Measurements from ENCODE around the gene XPC.

XPC gene

DNA sequence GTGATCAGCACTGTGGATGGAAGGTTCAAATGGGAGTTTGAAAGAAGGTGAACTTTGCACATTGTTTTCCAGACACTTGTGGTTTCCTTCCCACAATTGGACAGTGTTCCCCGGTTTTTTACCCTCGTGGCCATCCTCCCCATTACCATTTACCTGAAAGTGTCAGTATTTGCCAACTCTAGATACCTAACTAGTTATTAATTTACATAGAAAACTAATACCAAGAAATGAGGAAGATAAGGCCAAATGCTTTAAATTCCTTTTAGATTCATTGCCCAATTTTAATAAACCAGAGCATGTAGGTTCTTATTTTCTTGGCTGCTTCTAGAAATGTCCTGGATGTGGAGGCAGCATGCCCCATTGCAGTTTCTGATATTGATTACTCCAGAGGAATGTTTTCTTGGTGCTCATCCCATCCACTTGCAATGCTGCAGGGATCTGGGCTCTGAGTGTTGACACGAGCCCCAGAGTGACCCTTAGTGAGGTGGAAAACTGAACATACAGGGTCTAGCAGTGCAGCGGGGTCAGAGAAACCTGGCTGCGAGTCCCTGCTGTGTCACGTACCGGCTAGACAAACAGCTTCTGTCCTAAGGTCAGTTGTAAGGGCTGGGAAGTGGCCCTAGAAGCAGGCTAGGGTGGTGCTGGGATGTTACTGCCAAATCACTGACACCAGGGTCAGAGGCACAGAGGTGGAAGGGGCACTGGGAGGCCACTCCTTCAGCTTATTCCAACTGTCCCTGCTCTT is 23.7 kb upstream of the XPC start:
- H3K4me3 ChIP-seq (ENCODE audit: low read depth, low read length): no peak overlapping the region
- DNase-seq (ENCODE audit: low read depth): no peak
- TF ChIP-seq, protein P1, sequence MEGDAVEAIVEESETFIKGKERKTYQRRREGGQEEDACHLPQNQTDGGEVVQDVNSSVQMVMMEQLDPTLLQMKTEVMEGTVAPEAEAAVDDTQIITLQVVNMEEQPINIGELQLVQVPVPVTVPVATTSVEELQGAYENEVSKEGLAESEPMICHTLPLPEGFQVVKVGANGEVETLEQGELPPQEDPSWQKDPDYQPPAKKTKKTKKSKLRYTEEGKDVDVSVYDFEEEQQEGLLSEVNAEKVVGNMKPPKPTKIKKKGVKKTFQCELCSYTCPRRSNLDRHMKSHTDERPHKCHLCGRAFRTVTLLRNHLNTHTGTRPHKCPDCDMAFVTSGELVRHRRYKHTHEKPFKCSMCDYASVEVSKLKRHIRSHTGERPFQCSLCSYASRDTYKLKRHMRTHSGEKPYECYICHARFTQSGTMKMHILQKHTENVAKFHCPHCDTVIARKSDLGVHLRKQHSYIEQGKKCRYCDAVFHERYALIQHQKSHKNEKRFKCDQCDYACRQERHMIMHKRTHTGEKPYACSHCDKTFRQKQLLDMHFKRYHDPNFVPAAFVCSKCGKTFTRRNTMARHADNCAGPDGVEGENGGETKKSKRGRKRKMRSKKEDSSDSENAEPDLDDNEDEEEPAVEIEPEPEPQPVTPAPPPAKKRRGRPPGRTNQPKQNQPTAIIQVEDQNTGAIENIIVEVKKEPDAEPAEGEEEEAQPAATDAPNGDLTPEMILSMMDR (IDR thresholded peaks at IDR 0.05; ENCODE audit: insufficient read depth, low read depth, low read length, missing control alignments): no peak

GRCh38 chr3:14200841-14201240 is 22.4 kb upstream of the XPC start:
- DNase-seq (ENCODE audit: low read depth): no peak
- H3K4me3 ChIP-seq (ENCODE audit: low read depth, low read length): no peak overlapping the region
- TF ChIP-seq, protein P1 (IDR thresholded peaks at IDR 0.05; ENCODE audit: insufficient read depth, low read depth, low read length, missing control alignments): no peak

- TF ChIP-seq, protein P1 (IDR thresholded peaks at IDR 0.05; ENCODE audit: insufficient read depth, low read depth, low read length, missing control alignments): no peak
- no peak overlapping the region for H3K4me3 ChIP-seq (ENCODE audit: low read depth, low read length)
- DNase-seq (ENCODE audit: low read depth): no peak
Observed at GRCh38 chr3:14200276-14200675, 21.9 kb upstream of the XPC start.

GRCh38 chr3:14199641-14200040 is 21.2 kb upstream of the XPC start:
- TF ChIP-seq, protein P1 (IDR thresholded peaks at IDR 0.05; ENCODE audit: insufficient read depth, low read depth, low read length, missing control alignments): no peak
- no peak for DNase-seq (ENCODE audit: low read depth)
- H3K4me3 ChIP-seq (ENCODE audit: low read depth, low read length): no peak overlapping the region

DNA sequence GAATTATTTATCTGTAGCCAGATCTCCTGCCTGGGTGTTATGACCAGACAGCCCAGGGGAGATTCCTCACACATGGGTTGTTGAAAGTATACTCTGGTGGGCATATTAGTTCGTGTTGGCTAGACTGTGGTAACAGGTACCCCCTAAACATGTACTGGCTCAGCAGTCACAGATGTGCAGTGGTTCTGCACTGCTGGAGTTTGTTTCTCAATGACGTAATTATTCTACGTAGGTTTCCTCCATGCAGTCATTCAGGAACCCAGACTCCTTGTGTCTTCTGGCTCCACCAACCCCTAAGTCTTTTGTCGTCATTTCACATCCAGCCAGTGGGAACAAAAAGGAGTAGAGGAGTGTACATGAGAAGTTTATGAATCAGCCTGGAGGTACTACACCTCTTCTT is 16.5 kb upstream of the XPC start:
- DNase-seq (ENCODE audit: low read depth): no peak
- no peak overlapping the region for H3K4me3 ChIP-seq (ENCODE audit: low read depth, low read length)
- TF ChIP-seq, protein P1 (IDR thresholded peaks at IDR 0.05; ENCODE audit: insufficient read depth, low read depth, low read length, missing control alignments): no peak

DNA sequence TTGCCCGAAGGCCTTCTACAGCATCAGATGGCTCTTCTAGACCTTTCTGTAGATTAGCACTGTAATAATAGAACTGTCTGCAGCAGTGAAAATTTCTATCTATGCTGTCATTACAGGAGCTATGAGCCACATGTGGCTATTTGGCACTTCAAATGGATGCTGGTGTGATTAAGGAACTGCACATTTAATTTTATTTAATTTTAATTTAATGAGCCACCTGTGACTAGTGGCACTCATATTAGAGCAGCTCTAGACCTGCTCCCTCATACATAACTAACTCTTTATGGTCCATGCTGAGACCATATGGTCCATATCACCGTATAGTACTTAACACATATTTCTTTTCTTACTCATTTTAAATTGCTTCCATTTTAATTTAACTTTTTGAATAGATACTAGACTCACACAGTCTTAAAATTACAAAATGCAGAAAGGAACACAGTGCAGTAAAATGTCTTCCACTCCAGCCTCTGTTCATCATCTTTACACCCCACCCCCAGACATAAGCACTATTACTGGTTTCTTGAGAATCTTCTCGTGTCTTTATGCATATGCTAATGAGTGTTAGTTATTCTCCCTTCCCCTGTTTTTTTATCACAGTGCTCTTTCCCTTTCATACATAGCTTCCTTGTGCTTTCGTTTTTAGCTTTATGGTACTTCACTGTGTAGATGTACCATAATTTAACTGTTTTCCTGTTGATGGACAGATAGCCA is 9.8 kb upstream of the XPC start:
- H3K4me3 ChIP-seq (ENCODE audit: low read depth, low read length): no peak overlapping the region
- DNase-seq (ENCODE audit: low read depth): no peak
- TF ChIP-seq, protein P1 (IDR thresholded peaks at IDR 0.05; ENCODE audit: insufficient read depth, low read depth, low read length, missing control alignments): no peak
